Dendritic cell treated with granulocyte-macrophage colony-stimulating factor and Interleukin-4, amounts not matched to agents 40 ng/mL and 50 ng/mL, for 4 days (primary cell): Measurements from ENCODE around the gene HSPD1.

Source experiments
- H3K27ac Mint-ChIP-seq: one replicate; pipeline ENCODE4 v1.8.0; 2022; ENCODE audit warnings: mild to moderate bottlenecking, mixed read lengths
- H3K27me3 Mint-ChIP-seq: one replicate; pipeline ENCODE4 v1.8.0; 2022; ENCODE audit warnings: mild to moderate bottlenecking, mixed read lengths
- H3K36me3 Mint-ChIP-seq: one replicate; pipeline ENCODE4 v1.8.0; 2022; ENCODE audit warnings: low read depth, mixed read lengths
- H3K4me1 Mint-ChIP-seq: one replicate; pipeline ENCODE4 v1.8.0; 2022; ENCODE audit warnings: low read depth, mixed read lengths
- H3K4me3 Mint-ChIP-seq: one replicate; pipeline ENCODE4 v1.8.0; 2022; ENCODE audit warnings: mild to moderate bottlenecking, moderate library complexity, mixed read lengths
- H3K9me3 Mint-ChIP-seq: one replicate; pipeline ENCODE4 v1.8.0; 2022; ENCODE audit warnings: mixed read lengths
- intact Hi-C: fragments of 100-400 bp; cut with micrococcal nuclease; formaldehyde crosslinking; loops from one replicate; pipeline ENCODE4 v1.15.0; 2022

The HSPD1 gene

GRCh38 chr2:197446844-197447243 is 52.8 kb downstream of the HSPD1 start:
- Mint-ChIP-seq H3K27me3 (no peaks in the 10 kb centered on the region), H3K9me3 (no peaks in the 10 kb centered on the region), H3K4me3 (no peak overlapping the region), H3K27ac (no peak overlapping the region), H3K36me3 (no peaks in the 10 kb centered on the region), H3K4me1 (peaks cover 18% of the 10 kb centered on the region)
- intact Hi-C loops = no loop called here

- intact Hi-C loops = no loop called here
- H3K4me3 Mint-ChIP-seq = no peak overlapping the region
- no peaks in the 10 kb centered on the region for H3K9me3 Mint-ChIP-seq
- peaks cover 15% of the 10 kb centered on the region for H3K4me1 Mint-ChIP-seq
- no peak overlapping the region for H3K27ac Mint-ChIP-seq
- no peaks in the 10 kb centered on the region for H3K36me3 Mint-ChIP-seq
- no peaks in the 10 kb centered on the region for H3K27me3 Mint-ChIP-seq
Measured at GRCh38 chr2:197445746-197446145, 53.9 kb downstream of the HSPD1 start.

DNA sequence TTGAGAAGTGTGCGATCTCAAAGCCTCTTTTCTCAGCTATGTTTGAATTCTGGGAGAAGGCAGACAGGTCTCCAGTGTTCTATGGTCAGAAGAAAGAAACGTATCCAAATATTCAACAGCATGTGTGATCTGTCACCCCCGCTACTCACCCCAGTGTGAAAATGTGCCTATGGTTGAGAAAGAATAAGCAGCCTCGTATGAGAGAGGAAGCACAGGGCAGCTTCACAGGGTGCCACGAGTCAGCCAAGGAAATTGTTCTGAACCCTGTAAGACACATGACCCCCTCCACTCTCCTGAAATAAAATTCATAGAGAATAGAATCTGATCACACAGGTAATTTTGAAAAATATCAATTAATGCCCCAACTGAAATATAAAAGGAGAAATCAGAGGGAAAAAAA is 56.8 kb downstream of the HSPD1 start:
- intact Hi-C loops = loop anchor here (1.0 kb wide), 1 partner anchor 9 kb away; no protein-coding TSS in a partner anchor
- Mint-ChIP-seq H3K27ac (peak overlapping the region; percentile 65), H3K4me3 (peak overlapping the region; percentile 18), H3K4me1 (peaks cover 15% of the 10 kb centered on the region), H3K9me3 (no peaks in the 10 kb centered on the region), H3K27me3 (no peaks in the 10 kb centered on the region), H3K36me3 (no peaks in the 10 kb centered on the region)

DNA sequence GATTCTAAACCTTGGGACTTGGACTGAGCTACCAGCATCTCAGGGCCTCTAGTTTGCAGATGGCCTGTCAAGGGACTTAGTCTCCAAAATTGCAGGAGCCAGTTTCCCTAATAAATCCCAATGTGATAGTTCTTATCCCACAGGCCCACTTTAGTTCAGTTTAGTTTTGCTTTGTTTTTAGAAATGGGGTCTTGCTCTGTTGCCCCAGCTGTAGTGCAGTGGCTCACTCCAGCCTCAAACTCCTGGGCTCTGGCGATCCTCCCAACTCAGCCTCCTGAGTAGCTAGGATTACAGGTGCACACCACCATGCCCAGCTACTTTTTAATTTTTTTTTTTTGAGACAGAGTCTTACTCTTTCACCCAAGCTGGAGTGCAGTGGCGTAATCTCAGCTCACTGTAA is 62.3 kb downstream of the HSPD1 start:
- Mint-ChIP-seq H3K27me3 (no peaks in the 10 kb centered on the region), H3K9me3 (no peaks in the 10 kb centered on the region), H3K36me3 (peaks cover 22% of the 10 kb centered on the region), H3K4me3 (no peak overlapping the region), H3K4me1 (peaks cover 16% of the 10 kb centered on the region), H3K27ac (no peak overlapping the region)
- intact Hi-C loops = no loop called here
